GM18499 (cell line): Measurements from ENCODE around the gene SLC16A2.

Experiments used
- ATAC-seq: cut with Tn5 transposase; IDR thresholded peaks from one replicate; pipeline ENCODE4 v1.9.1; 2021; ENCODE audit warnings: moderate number of reproducible peaks; ENCODE audit not compliant: insufficient read depth, unreplicated experiment

SLC16A2 gene

DNA sequence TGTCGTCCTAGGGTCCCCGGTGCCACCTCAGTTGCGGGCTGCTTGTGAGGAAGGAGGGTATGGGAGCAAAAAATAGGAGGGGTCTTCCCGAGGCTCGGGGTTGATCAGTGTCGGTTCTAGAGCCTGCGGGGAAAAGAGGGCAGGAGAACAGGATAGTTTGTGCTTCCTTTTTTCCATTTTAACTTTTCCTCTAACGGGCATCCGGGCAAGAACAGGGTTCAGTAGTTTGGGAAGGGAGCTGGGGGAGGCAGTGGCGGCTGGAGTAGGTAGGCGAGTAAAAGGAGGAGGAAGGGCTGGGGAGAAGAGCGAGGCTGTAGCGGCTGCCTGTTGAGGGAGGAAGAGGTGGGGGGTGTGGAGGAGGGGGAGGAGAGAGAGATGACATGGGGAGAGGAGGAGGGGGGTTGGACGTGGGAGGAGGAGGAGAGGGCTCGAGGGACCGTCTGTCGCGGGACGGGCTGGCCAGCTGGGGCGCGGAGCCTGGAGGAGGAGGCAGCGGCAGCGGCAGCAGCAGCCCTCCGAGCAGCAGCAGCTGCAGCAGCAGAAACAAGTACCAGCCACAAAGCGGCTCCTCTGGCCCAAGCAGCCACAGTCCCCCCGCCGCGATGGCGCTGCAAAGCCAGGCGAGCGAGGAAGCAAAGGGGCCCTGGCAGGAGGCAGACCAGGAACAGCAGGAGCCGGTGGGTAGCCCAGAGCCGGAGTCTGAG lies at the start of gene SLC16A2:
Gene SLC16A2, plus strand, starts transcription at position 458 of the 704 bp plus-strand sequence. Its CDS starts 145 bp downstream, at position 603.
- no peak for ATAC-seq

- no peak for ATAC-seq
Measured at GRCh38 chrX:74372272-74372671, 49.0 kb upstream of the SLC16A2 start.

DNA sequence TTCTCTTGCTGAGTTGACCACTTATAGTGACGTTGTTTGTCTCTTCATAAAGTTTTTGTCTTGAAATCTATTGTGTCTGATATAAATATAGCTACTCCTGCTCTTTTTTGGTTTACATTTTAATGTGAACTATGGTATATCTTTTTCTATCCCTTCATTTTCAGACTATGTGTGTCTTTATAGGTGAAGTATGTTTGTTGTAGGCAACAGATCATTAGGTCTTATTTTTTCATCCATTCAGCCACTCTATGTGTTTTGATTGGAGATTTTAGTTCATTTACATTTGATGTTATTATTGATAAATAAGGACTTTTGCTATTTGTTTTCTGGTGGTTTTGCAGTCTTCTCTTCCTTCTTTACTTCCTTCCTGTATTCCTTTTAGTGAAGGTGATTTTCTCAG lies 44.0 kb upstream of the SLC16A2 start:
- no peak for ATAC-seq

DNA sequence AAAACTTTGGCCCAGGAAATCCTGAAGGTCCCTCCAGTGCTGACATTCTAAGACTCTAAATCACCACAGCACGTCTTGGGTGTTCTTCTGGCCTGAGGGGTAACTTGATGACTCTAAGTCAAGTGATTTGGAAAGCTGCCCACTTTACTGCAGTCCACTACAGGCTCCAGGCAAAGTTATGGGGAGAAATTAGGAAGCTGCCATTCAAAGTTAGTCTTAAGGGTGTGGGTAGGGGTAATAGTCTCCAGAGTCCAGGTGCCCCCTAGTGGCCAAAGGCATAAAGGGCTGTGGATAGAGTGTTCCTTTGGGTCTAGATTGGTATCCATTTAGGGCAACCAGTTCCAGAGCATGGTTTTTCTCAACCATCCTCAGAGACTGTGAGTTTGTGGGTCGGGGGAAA lies 38.7 kb upstream of the SLC16A2 start:
- no peak for ATAC-seq

GRCh38 chrX:74383611-74384010 lies 37.7 kb upstream of the SLC16A2 start:
- ATAC-seq: no peak

GRCh38 chrX:74389016-74389722 lies 32.1 kb upstream of the SLC16A2 start:
- no peak for ATAC-seq

- no peak for ATAC-seq
Measured at GRCh38 chrX:74395556-74395955, 25.7 kb upstream of the SLC16A2 start.

- ATAC-seq: no peak
Measured at GRCh38 chrX:74405973-74406489, 15.3 kb upstream of the SLC16A2 start.

DNA sequence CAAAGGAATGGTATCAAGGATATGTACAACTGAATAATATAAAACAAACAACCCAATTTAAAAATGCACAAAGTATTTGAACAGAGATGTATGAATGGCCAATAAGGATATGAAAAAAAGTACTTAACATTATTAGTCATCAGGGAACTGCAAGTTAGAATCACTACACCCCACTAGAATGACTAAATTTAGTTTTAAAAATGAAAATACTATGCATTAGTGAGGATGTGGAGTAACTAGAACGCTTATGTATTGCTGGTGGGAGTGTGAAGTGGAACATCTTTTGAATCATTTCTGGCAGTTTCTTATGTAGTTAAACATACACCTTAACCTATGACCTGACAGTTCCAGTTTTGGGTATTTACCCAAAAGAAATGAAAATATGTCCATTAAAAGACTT lies 13.0 kb upstream of the SLC16A2 start:
- no peak for ATAC-seq

DNA sequence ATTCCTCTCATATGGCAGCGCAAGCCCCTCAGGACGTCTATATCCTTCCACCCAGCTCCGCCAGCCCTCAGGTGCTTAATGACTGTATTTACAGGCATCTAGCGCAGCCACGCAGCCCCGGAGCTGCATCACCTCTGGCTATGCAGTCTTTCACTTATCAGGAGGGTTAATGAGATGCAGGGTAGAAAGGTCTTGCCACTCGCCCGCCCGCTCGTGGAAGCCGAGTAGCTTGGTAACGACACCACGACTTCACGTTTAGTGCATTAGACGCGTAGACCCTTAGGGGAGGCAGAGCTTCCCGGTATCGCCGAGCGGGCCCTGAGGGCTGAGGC lies 1.5 kb upstream of the SLC16A2 start:
- no peak for ATAC-seq

DNA sequence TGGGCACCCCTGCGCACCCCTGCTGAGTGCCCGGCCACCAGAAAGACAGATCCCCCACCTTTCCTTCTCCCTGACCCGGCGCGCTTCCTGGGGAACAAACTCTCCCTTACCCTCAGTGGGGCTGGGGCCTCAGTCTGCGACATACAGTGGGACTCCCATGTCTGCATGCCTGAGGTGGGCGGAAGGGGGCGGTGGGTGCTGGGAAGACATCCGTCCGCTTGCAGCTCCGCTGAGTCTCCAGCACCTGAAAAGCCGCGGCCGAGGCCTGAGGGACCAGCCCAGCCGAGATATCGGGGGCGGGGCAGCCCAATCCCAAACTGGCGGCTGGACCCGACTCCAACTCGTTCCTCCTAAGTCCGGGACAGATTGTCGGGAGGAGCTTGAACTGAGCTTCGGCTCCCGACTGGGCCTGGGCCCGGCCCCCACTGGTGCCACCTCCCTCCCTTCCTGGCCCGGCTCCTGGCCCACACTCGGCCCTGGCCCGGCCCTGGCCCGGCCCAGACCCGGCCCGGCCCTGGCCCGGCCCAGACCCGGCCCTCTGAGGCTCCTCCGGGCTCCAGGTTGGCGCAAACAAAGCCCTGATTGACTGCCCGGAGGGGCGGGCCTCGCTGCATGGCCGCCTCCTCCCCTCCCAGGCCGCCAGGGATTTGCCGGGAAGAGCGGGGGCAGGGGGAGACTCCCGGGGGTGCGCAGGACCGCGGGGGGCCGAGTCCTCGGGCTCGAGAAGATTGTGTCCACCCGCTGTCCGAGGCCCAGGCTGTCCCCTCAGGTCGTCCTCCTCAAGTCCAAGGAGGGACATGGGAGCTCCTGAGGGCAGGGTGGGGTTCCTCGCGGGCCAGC lies 877 bp upstream of the SLC16A2 start:
- no peak for ATAC-seq

DNA sequence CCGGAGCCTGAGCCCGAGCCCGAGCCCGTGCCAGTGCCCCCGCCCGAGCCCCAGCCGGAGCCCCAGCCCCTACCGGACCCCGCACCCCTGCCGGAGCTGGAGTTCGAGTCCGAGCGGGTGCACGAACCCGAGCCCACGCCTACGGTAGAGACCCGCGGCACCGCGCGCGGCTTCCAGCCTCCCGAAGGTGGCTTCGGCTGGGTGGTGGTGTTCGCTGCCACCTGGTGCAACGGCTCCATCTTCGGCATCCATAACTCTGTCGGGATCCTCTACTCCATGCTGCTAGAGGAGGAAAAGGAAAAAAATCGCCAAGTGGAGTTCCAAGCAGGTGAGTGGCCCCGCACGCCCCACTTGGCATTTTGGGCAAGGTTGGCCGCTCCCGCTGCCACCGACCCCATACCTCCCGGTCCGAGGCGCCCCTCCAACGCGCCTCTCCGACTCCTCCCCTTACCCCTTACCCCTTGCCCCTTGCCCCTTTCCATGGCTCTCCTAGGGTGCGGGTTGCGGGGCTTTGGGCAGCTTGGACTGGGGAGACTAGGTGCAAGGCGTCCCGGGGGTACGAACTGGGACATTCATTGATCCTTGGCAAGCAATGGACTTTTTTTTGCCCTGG lies 553 bp downstream of the SLC16A2 start:
- ATAC-seq: no peak

DNA sequence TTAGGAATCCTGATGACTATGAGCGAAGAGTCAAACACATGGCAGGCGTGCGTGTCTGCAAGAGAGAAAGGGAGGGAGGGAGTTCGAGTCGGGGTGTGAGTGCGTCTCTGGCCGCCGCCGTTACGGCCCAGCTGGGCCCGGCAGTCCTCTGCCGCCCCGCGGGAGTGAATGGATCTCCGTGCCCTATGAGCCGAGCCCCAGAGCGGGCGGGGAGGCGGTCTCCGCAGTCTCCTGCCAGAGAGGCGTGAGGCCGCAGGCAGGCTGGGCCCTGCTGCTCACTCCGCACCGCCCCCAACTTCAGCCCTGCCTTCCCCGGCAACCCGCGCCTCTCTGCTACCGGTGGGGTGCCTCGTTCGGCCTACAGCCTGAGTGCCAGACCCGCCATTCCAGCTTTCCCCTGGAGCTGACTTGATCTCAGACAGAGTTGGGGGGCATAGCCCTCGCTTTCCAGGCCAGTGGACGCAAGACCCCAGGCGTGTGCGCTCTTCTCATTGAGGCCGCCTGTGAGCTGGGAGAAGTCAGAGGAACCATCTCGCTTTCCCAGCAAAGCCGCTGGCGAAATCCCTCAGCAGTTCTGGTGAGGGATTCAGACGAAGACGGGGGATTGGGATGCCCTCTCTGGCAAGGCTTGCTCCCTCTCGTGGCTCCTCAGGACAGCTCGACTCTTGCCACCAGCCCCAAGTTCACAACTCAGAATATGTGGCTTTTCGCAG lies 1.4 kb downstream of the SLC16A2 start:
- ATAC-seq: no peak

- ATAC-seq: no peak
Measured at GRCh38 chrX:74423289-74423998, 2.2 kb downstream of the SLC16A2 start.

DNA sequence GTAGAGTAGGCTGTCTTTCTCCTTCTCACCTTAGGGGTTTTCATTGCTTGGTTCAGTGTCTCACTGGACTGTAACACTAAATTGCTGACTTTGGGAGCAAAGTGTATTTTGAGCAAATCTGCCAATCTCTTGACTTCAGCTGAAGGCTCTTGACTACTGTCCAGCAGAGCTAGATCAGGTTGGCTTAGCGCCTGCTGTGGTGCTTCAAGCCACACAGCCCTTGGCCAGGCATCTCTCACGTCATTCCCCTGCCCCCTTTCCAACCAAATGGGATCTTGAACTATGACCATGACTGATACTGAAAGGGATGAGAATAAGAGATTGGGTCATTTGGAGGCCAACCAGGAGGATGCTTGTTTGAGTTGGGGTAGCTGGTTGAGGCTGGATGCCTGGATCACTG lies 4.8 kb downstream of the SLC16A2 start:
- ATAC-seq: no peak

DNA sequence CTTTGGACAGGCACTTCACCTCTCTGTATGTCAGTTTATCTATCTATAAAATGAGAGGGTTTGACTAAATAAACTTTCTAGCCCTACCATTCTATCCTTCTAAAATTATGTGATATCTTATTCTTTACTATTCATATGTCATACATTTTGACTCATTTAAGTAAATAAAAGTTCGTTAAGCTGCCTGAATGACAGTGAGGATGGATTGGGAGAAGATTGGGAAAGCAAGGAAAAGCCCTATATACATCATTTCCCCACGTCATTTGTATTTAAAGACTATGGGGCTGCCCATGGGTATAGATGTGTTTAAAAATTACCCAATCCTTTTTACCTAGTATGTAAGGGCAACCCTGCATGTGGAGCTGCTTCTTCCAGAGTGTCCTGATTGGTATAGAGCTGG lies 5.3 kb downstream of the SLC16A2 start:
- ATAC-seq: no peak

DNA sequence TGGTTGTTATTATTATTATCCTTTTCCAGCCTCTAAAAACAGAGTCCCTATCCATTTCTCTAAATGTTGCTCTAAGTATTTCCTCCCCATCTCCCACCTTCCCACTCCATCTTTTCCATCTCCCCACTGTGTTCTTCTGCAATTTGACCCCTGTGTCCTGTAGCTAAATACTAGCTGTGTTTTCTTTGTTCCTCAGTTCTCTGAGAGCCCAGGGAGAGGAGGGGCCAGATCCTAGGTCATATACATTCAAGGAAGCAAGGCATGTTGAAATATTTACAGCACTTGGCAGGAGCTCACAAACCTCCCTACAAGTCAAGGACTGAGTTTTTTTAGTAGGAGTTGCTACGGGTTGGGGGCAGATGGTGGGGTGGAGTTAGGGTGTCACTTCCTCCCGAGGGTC lies 10.5 kb downstream of the SLC16A2 start:
- ATAC-seq: no peak

DNA sequence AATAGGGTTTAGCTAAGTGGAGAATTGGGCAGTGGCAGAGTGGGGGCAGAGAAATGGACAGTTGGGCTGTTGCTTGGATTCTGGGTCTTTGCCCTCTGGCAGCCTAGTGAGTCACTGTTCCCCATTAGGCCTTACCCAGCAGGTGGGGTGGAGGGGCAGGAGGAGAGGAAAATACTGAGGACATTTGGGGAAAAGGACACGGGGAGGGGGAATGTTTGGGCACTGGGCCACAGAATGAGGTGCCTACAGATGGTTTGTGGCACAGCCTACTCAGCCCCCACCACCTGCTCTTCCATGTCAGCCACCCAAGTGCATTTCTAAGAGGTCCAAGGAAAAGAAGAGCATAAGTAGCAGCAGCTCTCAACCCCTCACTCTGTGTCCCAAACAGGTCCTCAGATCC lies 13.0 kb downstream of the SLC16A2 start:
- ATAC-seq: no peak

DNA sequence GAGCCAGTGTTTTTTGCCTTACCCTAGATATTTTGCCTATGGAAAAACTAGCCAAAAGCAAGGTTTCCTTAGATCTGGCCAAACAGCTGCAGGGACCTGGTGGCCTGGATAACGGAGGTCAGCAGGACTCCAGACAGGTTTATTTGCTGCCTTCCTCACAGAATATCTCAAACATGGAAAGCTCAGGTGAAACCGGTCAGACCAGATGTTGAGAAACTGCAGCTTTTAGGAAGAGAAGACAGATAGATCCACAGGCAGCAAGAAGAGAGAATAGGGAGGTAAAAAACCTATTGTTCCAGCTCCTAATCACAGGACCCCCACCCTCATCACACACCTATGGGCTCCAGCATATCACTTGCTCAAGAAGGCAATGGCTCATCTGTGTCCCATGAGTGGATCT lies 16.2 kb downstream of the SLC16A2 start:
- no peak for ATAC-seq
